HEK293T (cell line): ENCODE results near the gene INTS14.

Source experiments
- CTCF ChIA-PET: fragments of 350-600 bp; formaldehyde crosslinking; extraction: SDS; loops from one replicate; lab custom pipeline; 2021; ENCODE audit warnings: antibody characterized with exemption, inconsistent platforms; lab: Yijun Ruan, JAX
- POLR2A ChIA-PET: fragments of 350-600 bp; formaldehyde crosslinking; extraction: SDS; loops from one replicate; lab custom pipeline; 2020; ENCODE audit warnings: antibody characterized with exemption, inconsistent platforms; lab: Yijun Ruan, JAX
- DNase-seq: peaks from one replicate; pipeline ENCODE4 v3.0.0; 2012; ENCODE audit warnings: mixed read lengths; ENCODE audit errors: extremely low spot score
- ARNT ChIP-seq: fragments of 450-650 bp; IDR thresholded peaks from 2 replicates; pipeline ENCODE4 v1.6.1; 2017; ENCODE audit warnings: mild to moderate bottlenecking
- BHLHE40 ChIP-seq: fragments of 450-650 bp; IDR thresholded peaks from 2 replicates; pipeline ENCODE4 v1.6.1; 2016; ENCODE audit warnings: mild to moderate bottlenecking, moderate library complexity, borderline replicate concordance
- CTBP1 ChIP-seq: fragments of 450-650 bp; IDR thresholded peaks from 2 replicates; pipeline ENCODE4 v1.6.1; 2016; ENCODE audit warnings: borderline replicate concordance
- ELF4 ChIP-seq: fragments of 450-650 bp; IDR thresholded peaks from 2 replicates; pipeline ENCODE4 v1.6.1; 2017; ENCODE audit warnings: antibody characterized with exemption
- FOXA1 ChIP-seq: fragments of 450-650 bp; IDR thresholded peaks from 2 replicates; pipeline ENCODE4 v1.6.1; 2016; ENCODE audit warnings: mild to moderate bottlenecking
- FOXK2 ChIP-seq: fragments of 450-650 bp; IDR thresholded peaks from 2 replicates; pipeline ENCODE4 v1.6.1; 2016; ENCODE audit warnings: mild to moderate bottlenecking
- FOXM1 ChIP-seq: fragments of 450-650 bp; IDR thresholded peaks from 2 replicates; pipeline ENCODE4 v1.6.1; 2017; ENCODE audit warnings: mild to moderate bottlenecking, borderline replicate concordance
- HDGF ChIP-seq: fragments of 450-650 bp; IDR thresholded peaks from 2 replicates; pipeline ENCODE4 v1.6.1; 2017; ENCODE audit warnings: antibody characterized with exemption, borderline replicate concordance
- L3MBTL2 ChIP-seq: fragments of 450-650 bp; conservative IDR thresholded peaks from 2 replicates; pipeline ENCODE4 v1.6.1; 2016; ENCODE audit warnings: mild to moderate bottlenecking
- LEF1 ChIP-seq: fragments of 450-650 bp; IDR thresholded peaks from 2 replicates; pipeline ENCODE4 v1.6.1; 2017; ENCODE audit warnings: mild to moderate bottlenecking, borderline replicate concordance
- NFRKB ChIP-seq: fragments of 450-650 bp; IDR thresholded peaks from 2 replicates; pipeline ENCODE4 v1.6.1; 2016; ENCODE audit warnings: mild to moderate bottlenecking, moderate library complexity
- SP1 ChIP-seq: fragments of 450-650 bp; IDR thresholded peaks from 2 replicates; pipeline ENCODE4 v1.6.1; 2017
- SUZ12 ChIP-seq: fragments of 450-650 bp; IDR thresholded peaks from 2 replicates; pipeline ENCODE4 v1.6.1; 2016; ENCODE audit warnings: mild to moderate bottlenecking
- TARDBP ChIP-seq: fragments of 450-650 bp; IDR thresholded peaks from 2 replicates; pipeline ENCODE4 v1.6.1; 2016
- ZNF384 ChIP-seq: fragments of 450-650 bp; IDR thresholded peaks from 2 replicates; pipeline ENCODE4 v1.6.1; 2016
- TF ChIP-seq, protein P1 (sequence below): fragments of 450-650 bp; IDR thresholded peaks from 2 replicates; pipeline ENCODE4 v1.6.1; 2016

INTS14 gene

DNA sequence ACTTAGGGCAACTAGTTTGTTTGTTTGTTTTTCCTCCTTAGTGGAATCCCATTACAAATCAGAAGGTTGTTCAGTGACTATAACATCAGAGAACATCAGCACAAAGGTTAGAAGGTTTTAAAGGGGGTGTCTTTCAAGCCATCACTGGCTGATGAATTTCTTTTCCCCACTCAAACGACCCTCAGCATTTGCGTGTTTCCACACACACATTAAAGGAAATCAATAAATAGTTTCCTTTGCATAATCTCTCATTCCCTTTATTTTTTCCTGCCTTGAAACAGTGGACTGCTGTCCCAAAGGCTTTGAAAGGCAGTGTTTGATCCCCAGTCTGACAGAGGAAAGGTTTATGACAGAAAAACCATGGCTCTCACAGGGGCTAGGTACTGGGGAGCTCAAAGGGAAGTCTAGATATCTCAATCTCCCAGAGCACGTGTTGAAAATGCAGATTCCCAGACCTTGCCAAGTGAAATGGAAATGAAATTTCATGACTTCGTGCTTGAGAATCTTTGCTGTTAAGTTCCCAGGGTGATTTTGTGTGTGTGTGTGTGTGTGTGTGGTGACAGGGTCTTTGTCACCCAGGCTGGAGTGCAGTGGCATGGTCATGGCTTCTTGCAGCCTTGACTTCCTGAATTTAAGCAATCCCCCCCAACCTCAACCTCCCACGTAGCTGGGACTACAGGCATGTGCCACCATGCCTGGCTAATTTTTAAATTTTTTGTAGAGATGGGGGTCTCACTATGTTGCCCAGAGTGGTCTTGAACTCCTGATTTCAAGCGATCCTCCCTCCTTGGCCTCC lies 2.2 kb upstream of the INTS14 start:
- ChIA-PET CTCF (interaction anchor here (0.7 kb wide), 1 partner anchor 25 kb away, joined by 3 read pairs; no protein-coding TSS in a partner anchor), POLR2A (interaction anchor here (3.3 kb wide), 1 partner anchor 9 kb away, joined by 26 read pairs; the partner anchor contains the start of gene SLC24A1)
- no peak for TF ChIP-seq CTBP1
- no peak for TF ChIP-seq BHLHE40
- no peak for TF ChIP-seq SP1
- no peak for TF ChIP-seq ZNF384
- no peak for TF ChIP-seq TARDBP
- TF ChIP-seq FOXM1 = no peak
- no peak for TF ChIP-seq SUZ12
- no peak for TF ChIP-seq FOXA1
- TF ChIP-seq LEF1 = no peak
- no peak for TF ChIP-seq ELF4
- TF ChIP-seq L3MBTL2 = no peak
- no peak for TF ChIP-seq HDGF
- TF ChIP-seq, protein P1, sequence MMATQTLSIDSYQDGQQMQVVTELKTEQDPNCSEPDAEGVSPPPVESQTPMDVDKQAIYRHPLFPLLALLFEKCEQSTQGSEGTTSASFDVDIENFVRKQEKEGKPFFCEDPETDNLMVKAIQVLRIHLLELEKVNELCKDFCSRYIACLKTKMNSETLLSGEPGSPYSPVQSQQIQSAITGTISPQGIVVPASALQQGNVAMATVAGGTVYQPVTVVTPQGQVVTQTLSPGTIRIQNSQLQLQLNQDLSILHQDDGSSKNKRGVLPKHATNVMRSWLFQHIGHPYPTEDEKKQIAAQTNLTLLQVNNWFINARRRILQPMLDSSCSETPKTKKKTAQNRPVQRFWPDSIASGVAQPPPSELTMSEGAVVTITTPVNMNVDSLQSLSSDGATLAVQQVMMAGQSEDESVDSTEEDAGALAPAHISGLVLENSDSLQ = no peak
- no peak for TF ChIP-seq NFRKB
- no peak for TF ChIP-seq ARNT
- DNase-seq = no peak

DNA sequence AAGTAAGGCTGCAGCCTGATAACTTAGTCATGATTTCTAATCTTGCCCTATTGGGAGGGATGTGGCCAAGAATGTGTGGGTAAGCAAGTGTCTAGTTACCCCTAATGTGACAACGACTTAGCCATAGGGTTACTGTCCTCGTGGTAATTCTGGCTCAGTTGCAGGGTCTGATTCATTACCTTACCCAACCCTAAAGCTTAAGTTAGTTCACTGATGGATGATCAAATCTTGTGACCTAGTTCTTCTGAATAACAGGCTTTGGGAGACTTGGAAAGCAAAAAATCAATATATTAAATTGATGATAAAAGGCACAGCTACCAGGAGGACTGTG lies 1.6 kb upstream of the INTS14 start:
- POLR2A ChIA-PET = interaction anchor here (1.5 to 3.3 kb wide), 2 partner anchors 9 to 308 kb away, joined by 4 to 26 read pairs; partner anchors contain the start of genes RNU5B-1 and SLC24A1
- no peak for DNase-seq
- TF ChIP-seq SUZ12 = no peak
- no peak for TF ChIP-seq FOXA1
- no peak for TF ChIP-seq ZNF384
- TF ChIP-seq, protein P1 = no peak
- no peak for TF ChIP-seq LEF1
- TF ChIP-seq BHLHE40 = no peak
- TF ChIP-seq FOXK2 = no peak
- no peak for TF ChIP-seq ARNT
- no peak for TF ChIP-seq ELF4
- no peak for TF ChIP-seq L3MBTL2
- no peak for TF ChIP-seq CTBP1
- TF ChIP-seq TARDBP = no peak
- CTCF ChIA-PET = interaction anchor here (0.7 kb wide), 1 partner anchor 26 kb away, joined by 3 read pairs; no protein-coding TSS in a partner anchor

DNA sequence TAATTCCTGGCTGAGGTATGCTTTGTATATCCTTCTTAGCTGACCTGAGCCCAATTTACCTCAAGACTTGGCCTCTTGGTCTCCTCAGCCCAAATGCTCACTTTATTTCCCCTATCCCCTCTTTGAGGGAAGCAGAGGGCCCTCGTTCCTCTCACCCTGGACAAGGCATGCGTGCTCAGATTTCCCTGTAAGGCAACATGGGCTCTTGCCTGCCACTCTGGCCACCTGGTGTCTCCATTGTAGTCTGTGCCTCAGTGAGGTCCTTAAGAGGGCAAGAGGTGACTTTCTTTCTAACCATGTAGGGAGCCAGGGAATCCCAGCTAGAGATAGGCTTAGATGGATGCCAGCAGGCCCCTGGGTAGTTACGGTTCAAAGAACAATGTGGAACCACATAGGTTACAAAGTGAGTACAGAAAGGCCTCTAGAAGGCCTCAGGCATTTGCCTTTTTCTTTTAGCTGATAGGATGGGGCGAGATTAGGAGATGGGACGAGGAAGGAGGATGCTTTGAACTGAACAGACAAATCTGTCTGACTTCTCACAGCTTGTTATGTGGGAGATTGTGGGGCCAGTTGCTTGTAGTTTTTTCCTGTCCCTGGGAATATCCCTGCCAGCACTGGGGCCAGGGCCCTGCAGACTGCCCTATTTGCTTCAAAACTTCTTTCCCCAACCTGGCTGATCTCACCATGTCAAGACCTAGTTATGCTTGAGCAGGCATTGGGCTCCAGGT lies 1.1 kb upstream of the INTS14 start:
- CTCF ChIA-PET = no interaction called here
- no peak for DNase-seq
- POLR2A ChIA-PET = interaction anchor here (1.4 to 3.3 kb wide), 8 partner anchors 10 to 744 kb away, joined by 4 to 26 read pairs (median 6); partner anchors contain the start of genes RAB11A, RNU5B-1, SLC24A1 and TIPIN

DNA sequence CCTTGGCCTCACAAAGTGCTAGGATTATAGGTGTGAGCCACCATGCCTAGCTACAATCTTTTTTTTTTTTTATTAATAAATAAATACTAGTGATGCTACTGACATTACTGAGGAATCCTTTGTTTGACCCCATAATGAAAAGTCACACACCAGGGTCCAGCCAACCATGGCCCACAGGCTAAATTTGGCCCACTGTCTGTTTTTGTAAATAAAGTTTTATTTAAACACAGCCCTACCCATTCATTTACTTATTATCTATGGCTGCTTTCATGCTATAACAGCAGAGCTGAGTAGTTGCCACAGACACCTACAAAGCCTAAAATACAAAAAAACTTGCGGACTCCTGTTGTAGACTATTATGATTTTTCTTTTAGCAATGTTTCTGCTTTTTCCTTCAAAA lies 7.4 kb downstream of the INTS14 start:
- no peak for DNase-seq
- no peak for TF ChIP-seq TARDBP
- no peak for TF ChIP-seq ARNT
- no peak for TF ChIP-seq LEF1
- no peak for TF ChIP-seq BHLHE40
- TF ChIP-seq ELF4 = no peak
- TF ChIP-seq SUZ12 = no peak
- no peak for TF ChIP-seq L3MBTL2
- ChIA-PET POLR2A (no interaction called here), CTCF (interaction anchor here (0.6 kb wide), 1 partner anchor 266 kb away, joined by 5 read pairs; the partner anchor contains the start of gene RAB11A)

More for the DNA sequence above, 1.1 kb upstream of the INTS14 start:
- TF ChIP-seq ARNT = no peak
- TF ChIP-seq ZNF384 = no peak
- no peak for TF ChIP-seq LEF1
- no peak for TF ChIP-seq BHLHE40

DNA sequence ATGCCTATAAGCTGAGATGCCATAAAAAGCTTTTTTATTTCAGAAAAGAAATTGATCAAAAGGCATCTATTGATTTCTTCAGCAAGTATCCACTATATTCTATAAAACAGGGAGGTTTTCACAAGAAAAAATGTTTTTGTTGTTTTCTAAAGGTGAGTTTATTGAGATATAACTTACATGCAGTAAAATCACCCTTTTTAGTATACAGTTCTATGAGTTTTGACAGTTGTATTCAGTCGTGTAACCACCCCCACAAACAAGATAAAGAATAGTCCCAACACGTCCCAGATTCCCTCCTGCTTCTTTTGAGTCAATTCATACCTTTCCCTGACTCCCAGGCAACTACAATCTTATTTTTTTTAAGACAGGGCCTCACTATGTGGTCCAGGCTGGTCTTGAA lies 7.8 kb downstream of the INTS14 start:
- POLR2A ChIA-PET = no interaction called here
- TF ChIP-seq BHLHE40 (no peak), HDGF (no peak), CTBP1 (no peak), NFRKB (no peak), SUZ12 (no peak), ELF4 (no peak), L3MBTL2 (no peak), ARNT (no peak), TARDBP (no peak), FOXA1 (no peak), SP1 (no peak)
- TF ChIP-seq, protein P1 = no peak
- no peak for DNase-seq
- CTCF ChIA-PET = interaction anchor here (0.6 kb wide), 1 partner anchor 266 kb away, joined by 5 read pairs; the partner anchor contains the start of gene RAB11A
